C4-2B (cell line): ENCODE data around the gene SUGP2.

Experiments used
- ZFX ChIP-seq: fragments of 450-650 bp; IDR thresholded peaks from 2 replicates; pipeline ENCODE4 v1.6.1; 2017
- TF ChIP-seq, protein P1 (sequence below): fragments of 450-650 bp; conservative IDR thresholded peaks from 2 replicates; pipeline ENCODE4 v1.5.1; 2017; ENCODE audit warnings: mild to moderate bottlenecking

DNA sequence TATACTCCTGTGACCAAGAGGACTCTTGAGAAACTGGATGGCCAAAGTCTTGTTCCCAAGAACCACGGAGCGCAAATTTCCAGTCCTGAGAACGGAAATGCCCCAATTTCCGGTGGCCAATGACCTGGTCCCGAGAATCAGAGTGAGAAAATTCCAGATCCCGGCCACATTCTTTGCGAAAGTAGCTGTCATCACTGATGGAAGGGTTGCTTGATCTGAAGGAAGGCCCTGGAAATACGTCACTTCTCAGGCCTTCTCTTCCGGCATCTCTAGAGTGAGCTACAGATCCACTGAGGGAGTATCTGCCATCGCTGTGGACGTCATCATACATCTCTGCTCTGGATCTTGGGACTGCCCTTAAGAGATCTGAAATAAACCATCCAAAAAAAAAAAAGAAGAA is 7.5 kb downstream of the SUGP2 start:
- TF ChIP-seq, protein P1, sequence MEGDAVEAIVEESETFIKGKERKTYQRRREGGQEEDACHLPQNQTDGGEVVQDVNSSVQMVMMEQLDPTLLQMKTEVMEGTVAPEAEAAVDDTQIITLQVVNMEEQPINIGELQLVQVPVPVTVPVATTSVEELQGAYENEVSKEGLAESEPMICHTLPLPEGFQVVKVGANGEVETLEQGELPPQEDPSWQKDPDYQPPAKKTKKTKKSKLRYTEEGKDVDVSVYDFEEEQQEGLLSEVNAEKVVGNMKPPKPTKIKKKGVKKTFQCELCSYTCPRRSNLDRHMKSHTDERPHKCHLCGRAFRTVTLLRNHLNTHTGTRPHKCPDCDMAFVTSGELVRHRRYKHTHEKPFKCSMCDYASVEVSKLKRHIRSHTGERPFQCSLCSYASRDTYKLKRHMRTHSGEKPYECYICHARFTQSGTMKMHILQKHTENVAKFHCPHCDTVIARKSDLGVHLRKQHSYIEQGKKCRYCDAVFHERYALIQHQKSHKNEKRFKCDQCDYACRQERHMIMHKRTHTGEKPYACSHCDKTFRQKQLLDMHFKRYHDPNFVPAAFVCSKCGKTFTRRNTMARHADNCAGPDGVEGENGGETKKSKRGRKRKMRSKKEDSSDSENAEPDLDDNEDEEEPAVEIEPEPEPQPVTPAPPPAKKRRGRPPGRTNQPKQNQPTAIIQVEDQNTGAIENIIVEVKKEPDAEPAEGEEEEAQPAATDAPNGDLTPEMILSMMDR: no peak
- no peak for TF ChIP-seq ZFX
